Activated CD8-positive, alpha-beta memory T cell treated with anti-CD3 and anti-CD28 coated beads, Interleukin-2, amount 50 U/mL, for 1 hour (primary cell): ENCODE results near the gene LOX.

Experiments used
- DNase-seq: peaks from one replicate; pipeline ENCODE4 v3.0.0-alpha.2; 2020; ENCODE audit errors: extremely low read depth

Gene LOX

DNA sequence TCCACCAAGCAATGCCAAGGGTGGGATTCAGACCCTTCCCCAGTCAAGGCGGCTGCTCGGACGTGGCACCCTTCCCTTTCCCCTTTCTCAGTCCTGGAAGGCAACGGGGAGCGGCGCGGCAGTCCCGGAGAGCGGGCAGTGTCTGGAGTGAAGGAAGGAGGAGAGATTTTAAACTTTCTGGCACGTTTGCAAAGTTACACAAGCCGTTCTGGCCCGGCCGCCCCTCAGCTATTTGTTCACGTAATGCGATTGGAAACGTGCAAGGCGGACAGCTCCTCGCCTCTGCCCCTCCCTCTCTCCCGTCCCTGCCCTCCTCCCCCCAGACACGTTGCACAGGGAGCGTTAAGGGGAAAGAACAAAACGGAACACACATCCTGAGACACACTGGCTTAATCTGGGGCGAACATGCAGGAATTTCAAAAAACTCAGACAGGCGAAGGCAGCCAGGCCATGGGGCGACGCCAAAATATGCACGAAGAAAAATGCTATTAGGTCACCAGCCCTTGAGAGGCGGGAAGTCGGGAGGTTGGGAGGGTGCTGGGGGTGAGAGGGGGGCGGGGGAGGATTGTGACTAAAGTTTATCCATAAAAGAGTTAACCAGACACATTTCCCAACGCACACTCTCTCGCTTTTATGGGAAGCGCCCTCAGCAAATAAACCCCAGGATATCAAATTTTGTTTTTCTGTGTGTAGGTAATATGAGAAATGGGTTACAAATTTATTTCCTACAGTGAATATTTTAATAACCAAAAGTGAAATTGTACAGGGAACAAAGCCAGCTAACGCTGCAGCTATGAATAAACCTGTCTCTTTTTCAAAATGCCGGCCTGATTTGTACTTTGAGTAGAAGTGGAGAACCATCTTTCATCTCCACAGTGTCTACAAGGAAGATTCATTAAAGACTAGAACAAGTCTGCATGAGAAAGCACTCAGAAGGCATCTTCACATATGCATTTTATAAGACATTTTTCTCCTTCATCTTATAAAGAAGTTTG, at the start of gene LOX:
LOX (minus strand) TSS at position 144 of the 995 bp plus-strand sequence. CDS start 274 bp downstream, outside the sequence.
- no peak for DNase-seq

- DNase-seq, result no peak
Observed at GRCh38 chr5:122126756-122127321, 48.8 kb upstream of the LOX start.

GRCh38 chr5:122126177-122126755, 48.2 kb upstream of the LOX start:
- DNase-seq, result no peak

GRCh38 chr5:122124766-122125165, 46.7 kb upstream of the LOX start:
- no peak for DNase-seq

- no peak for DNase-seq
Observed at GRCh38 chr5:122121479-122122465, 43.7 kb upstream of the LOX start.

GRCh38 chr5:122120957-122121356, 42.9 kb upstream of the LOX start:
- DNase-seq, result no peak

- DNase-seq, result no peak
Observed at GRCh38 chr5:122120493-122120892, 42.4 kb upstream of the LOX start.

DNA sequence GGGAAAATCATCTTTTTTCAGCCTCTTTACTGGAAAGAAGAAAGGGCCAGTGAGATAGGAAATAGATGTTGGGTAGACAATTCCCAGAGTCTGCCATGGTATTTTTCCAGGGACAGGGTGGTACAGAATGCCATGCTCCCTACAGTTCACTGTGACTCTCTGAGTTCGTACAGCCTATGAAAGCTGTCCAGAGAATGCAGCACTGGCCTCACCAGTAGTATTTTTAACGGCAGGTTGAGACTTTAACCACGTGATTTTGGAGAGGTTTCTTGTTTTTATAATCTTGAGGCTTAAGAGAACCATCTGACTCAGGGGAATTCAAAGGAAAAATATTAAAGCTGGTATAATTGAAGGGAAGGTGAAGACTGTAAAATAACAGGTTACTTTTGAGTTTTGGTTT, 41.1 kb upstream of the LOX start:
- DNase-seq, result no peak

DNA sequence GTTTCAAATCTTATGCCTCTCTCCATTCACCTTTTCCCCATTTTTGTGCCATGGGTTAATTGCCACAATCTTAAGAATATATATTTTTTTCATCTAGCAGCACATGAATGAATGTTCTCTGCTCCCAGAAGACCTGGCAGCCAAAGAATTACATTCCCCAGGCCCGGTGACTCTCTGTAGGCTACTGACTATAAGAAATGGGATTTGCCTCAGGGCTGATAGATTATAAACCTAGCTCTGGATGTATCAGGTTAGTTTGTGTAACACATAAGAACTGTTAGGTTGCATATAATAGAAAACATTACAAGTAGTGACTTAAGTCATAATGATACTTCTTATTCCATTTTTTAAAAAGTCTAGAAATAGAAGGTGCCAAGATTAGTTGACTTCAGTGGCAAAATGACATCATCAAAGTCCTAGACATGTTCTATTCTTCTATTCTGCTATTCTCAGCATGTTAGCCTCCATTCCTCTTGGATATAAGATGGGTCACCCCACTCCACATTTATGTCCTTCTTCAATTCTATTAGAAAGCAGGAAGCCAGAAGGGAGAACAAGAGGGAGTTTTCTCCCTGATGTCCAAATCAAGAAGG, 40.4 kb upstream of the LOX start:
- no peak for DNase-seq

- DNase-seq, result no peak
Observed at GRCh38 chr5:122114501-122114900, 36.4 kb upstream of the LOX start.

- no peak for DNase-seq
Observed at GRCh38 chr5:122112733-122113558, 34.9 kb upstream of the LOX start.

DNA sequence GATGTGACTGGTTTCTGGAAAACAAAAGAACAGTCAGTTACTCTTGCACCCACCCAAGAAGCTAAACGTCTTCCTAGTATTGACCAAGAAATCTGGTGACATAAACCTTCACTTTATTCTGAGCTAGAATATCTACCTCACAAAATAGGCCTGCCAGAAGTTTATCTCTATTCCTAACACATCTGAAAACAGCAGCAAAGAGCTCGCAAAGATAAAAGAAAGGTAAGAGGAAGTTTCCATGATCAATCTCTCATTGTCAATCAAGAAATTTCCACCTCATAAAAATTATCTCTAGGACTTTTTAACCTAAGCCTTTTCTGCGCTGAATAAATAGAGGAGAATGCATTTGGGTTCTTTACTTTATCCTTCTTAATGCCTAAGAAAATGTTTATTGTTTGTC, 34.0 kb upstream of the LOX start:
- no peak for DNase-seq

GRCh38 chr5:122111460-122111859, 33.4 kb upstream of the LOX start:
- no peak for DNase-seq

- no peak for DNase-seq
Observed at GRCh38 chr5:122110987-122111386, 32.9 kb upstream of the LOX start.

GRCh38 chr5:122107016-122107415, 29.0 kb upstream of the LOX start:
- DNase-seq, result no peak

- no peak for DNase-seq
Observed at GRCh38 chr5:122105909-122106308, 27.9 kb upstream of the LOX start.

DNA sequence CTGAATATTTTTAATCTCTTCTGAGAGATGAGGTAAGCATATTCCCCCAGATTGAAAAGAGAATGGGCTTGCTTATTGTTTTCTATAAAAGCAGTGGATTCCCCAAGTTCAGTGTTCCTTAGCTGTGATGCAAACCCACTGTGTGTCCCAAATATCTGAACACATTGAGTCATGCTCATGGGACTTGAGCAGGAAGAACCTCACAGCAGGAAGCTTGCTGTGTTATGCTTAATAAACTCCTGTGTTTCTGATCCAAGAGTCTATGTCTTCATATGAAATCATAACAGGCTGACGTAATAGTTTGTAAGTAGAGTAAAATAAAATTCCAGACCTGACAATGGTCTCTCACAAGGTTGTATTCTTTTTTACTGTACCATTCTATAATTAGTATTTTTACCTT, 24.8 kb upstream of the LOX start:
- no peak for DNase-seq

- DNase-seq, result no peak
Observed at GRCh38 chr5:122101636-122102285, 23.7 kb upstream of the LOX start.

DNA sequence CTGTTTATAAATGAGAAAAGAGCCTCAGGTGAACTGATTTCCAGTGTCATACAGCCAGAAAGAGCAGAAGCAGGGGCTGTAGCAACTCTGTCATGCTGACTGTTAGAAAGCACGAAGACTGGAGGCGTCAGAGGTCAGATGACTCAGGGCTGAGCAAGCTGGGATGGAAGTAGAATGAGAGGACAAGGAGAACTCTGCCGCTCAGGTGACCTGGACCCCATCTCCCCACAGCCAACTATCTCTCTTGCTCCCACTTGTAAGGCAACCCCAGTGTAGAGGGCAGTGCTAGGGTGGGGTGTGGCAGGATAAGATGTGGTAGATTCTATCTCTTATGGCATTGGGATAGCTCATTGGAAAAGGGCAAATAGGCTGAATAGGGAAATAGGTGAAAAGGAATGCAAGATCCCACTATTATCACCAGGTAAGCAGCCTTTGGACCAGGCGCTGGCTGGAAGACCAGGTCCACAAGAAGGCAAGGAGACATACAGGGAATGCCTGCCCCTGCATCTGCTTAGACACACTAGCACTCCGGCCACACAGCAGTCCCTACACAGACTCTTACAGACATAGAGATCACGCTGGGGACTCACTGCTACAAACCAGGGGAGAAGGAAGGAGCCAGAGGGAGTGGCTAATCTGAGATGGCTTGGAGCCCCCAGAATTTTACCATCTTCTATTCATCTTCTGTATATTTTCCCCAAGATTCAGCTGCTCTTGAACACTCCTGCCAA, 21.2 kb upstream of the LOX start:
- DNase-seq, result no peak
